GM23338 (cell line): ENCODE measurements around the gene ANKRD50. TPM values are rescaled to one million over a fixed set of nuclear protein-coding genes. Genes with fewer than 3 reads are reported as not detected.

Source experiments
- ATAC-seq: fragments of 200-7000 bp; cut with Tn5 transposase; 3 replicates; pipeline ENCODE4 v1.9.1; 2020
- DNase-seq: peaks from one replicate; pipeline ENCODE4 v3.0.0-alpha.2; 2015; ENCODE audit warnings: low spot score
- H2AFZ ChIP-seq: fragments of 200-600 bp; sonication (generic); 2 replicates; pipeline ENCODE4 v1.8.0; 2016; ENCODE audit warnings: antibody characterized with exemption, mild to moderate bottlenecking, moderate library complexity
- H3F3A ChIP-seq: fragments of 200-600 bp; sonication (generic); replicated peaks from 2 replicates; pipeline ENCODE4 v1.8.0; 2017; ENCODE audit warnings: antibody characterized with exemption, mixed run types, low read depth
- H3K27ac ChIP-seq: fragments of 200-600 bp; sonication (generic); 2 replicates; pipeline ENCODE4 v1.6.1; 2016; ENCODE audit warnings: low read depth
- H3K27me3 ChIP-seq: fragments of 200-600 bp; sonication (generic); 2 replicates; pipeline ENCODE4 v1.8.0; 2016; ENCODE audit warnings: mild to moderate bottlenecking, mixed run types, moderate library complexity; ENCODE audit not compliant: insufficient read depth
- H3K36me3 ChIP-seq: fragments of 200-600 bp; sonication (generic); 2 replicates; pipeline ENCODE4 v1.8.0; 2016; ENCODE audit warnings: mild to moderate bottlenecking; ENCODE audit not compliant: insufficient read depth
- H3K4me1 ChIP-seq: fragments of 200-600 bp; sonication (generic); 2 replicates; pipeline ENCODE4 v1.8.0; 2016; ENCODE audit warnings: mild to moderate bottlenecking, moderate library complexity; ENCODE audit not compliant: insufficient read depth
- H3K4me2 ChIP-seq: fragments of 200-600 bp; sonication (generic); 2 replicates; pipeline ENCODE4 v1.7.1; 2017; ENCODE audit warnings: mixed run types
- H3K4me3 ChIP-seq: fragments of 200-600 bp; sonication (generic); 2 replicates; pipeline ENCODE4 v1.6.1; 2016; ENCODE audit warnings: mixed run types
- H3K79me2 ChIP-seq: fragments of 200-600 bp; sonication (generic); replicated peaks from 2 replicates; pipeline ENCODE4 v1.8.0; 2017; ENCODE audit warnings: mild to moderate bottlenecking; ENCODE audit not compliant: insufficient read depth
- H3K9me2 ChIP-seq: fragments of 200-600 bp; sonication (generic); 2 replicates; pipeline ENCODE4 v1.8.0; 2017; ENCODE audit not compliant: insufficient read depth
- H4K20me1 ChIP-seq: fragments of 200-600 bp; sonication (generic); replicated peaks from 2 replicates; pipeline ENCODE4 v1.8.0; 2017; ENCODE audit warnings: mild to moderate bottlenecking; ENCODE audit not compliant: insufficient read depth
- H3K27ac Mint-ChIP-seq: 2 replicates; pipeline ENCODE4 v1.8.0; 2020; ENCODE audit warnings: inconsistent platforms, mild to moderate bottlenecking, moderate library complexity, mixed read lengths
- H3K27me3 Mint-ChIP-seq: 3 replicates; pipeline ENCODE4 v1.8.0; 2022; ENCODE audit warnings: low read depth, mild to moderate bottlenecking, moderate library complexity, mixed read lengths, inconsistent platforms; ENCODE audit not compliant: insufficient read depth, poor library complexity
- H3K36me3 Mint-ChIP-seq: 3 replicates; pipeline ENCODE4 v1.8.0; 2021; ENCODE audit warnings: low read depth, mild to moderate bottlenecking, inconsistent platforms, moderate library complexity, mixed read lengths
- H3K4me1 Mint-ChIP-seq: 3 replicates; pipeline ENCODE4 v1.8.0; 2020; ENCODE audit warnings: mild to moderate bottlenecking, inconsistent platforms, mixed read lengths
- H3K4me3 Mint-ChIP-seq: 3 replicates; pipeline ENCODE4 v1.8.0; 2021; ENCODE audit warnings: moderate library complexity, mild to moderate bottlenecking, inconsistent platforms, mixed read lengths
- H3K9me3 Mint-ChIP-seq: 3 replicates; pipeline ENCODE4 v1.8.0; 2020; ENCODE audit warnings: moderate library complexity, mild to moderate bottlenecking, inconsistent platforms, mixed read lengths
- CREB1 ChIP-seq: fragments of 250-450 bp; sonication (Bioruptor Pico); IDR thresholded peaks from 2 replicates; pipeline ENCODE4 v1.5.0; 2020; ENCODE audit warnings: low read depth, mild to moderate bottlenecking, moderate library complexity
- CTCF ChIP-seq, 2 experiments: fragments of 200-600 bp in 1 of 2; sonication (generic) in 1 of 2; conservative IDR thresholded peaks; 2 replicates each; pipeline versions ENCODE4 v1.5.1 to v1.6.1; 2016 to 2017; ENCODE audit warnings: antibody characterized with exemption in 2 of 2, low read depth in 2 of 2, mild to moderate bottlenecking in 2 of 2, moderate library complexity in 1 of 2
- EZH2 ChIP-seq: fragments of 200-600 bp; sonication (generic); IDR thresholded peaks from one replicate; pipeline ENCODE4 v1.8.0; 2017; ENCODE audit warnings: antibody characterized with exemption, mild to moderate bottlenecking, low read depth; ENCODE audit not compliant: unreplicated experiment
- EZH2phosphoT487 ChIP-seq: fragments of 200-600 bp; sonication (generic); IDR thresholded peaks from one replicate; pipeline ENCODE4 v1.8.1; 2018; ENCODE audit warnings: antibody characterized with exemption; ENCODE audit not compliant: unreplicated experiment
- JUNB ChIP-seq: IDR thresholded peaks from one replicate; pipeline ENCODE4 v1.6.1; 2016; ENCODE audit warnings: antibody characterized with exemption; ENCODE audit not compliant: unreplicated experiment
- NANOG ChIP-seq: IDR thresholded peaks from 2 replicates; pipeline ENCODE4 v1.6.1; 2016; ENCODE audit warnings: antibody characterized with exemption, borderline replicate concordance
- POLR2AphosphoS5 ChIP-seq: IDR thresholded peaks from 2 replicates; pipeline ENCODE4 v1.6.1; 2016; ENCODE audit warnings: antibody characterized with exemption, low read depth
- REST ChIP-seq: IDR thresholded peaks from one replicate; pipeline ENCODE4 v1.6.1; 2018; ENCODE audit warnings: antibody characterized with exemption; ENCODE audit not compliant: unreplicated experiment
- STAT1 ChIP-seq: IDR thresholded peaks from one replicate; pipeline ENCODE4 v1.6.1; 2016; ENCODE audit warnings: antibody characterized with exemption; ENCODE audit not compliant: unreplicated experiment
- ZNF114 ChIP-seq: fragments of 250-450 bp; sonication (Bioruptor Pico); IDR thresholded peaks from 2 replicates; pipeline ENCODE4 v1.5.0; 2020; ENCODE audit warnings: mild to moderate bottlenecking, moderate library complexity
- ZNF331 ChIP-seq: fragments of 250-450 bp; sonication (Bioruptor Pico); IDR thresholded peaks from 2 replicates; pipeline ENCODE4 v1.5.0; 2020; ENCODE audit warnings: low read depth, mild to moderate bottlenecking, moderate library complexity
- ZNF462 ChIP-seq: fragments of 250-450 bp; sonication (Bioruptor Pico); IDR thresholded peaks from 2 replicates; pipeline ENCODE4 v1.5.0; 2020; ENCODE audit warnings: mild to moderate bottlenecking, moderate library complexity
- polyA plus RNA-seq: library from polyadenylated mRNA; unstranded; fragments of >200 nt; fragmentation: Nextera tagmentation; extraction: Ambion mirVana; gene quantifications from 2 replicates; pipeline ENCODE4 v1.2.1, GENCODE V29; 2016
- total RNA-seq: library from RNA; depleted of rRNA; stranded (reverse); fragments of >200 nt; shearing (Covaris generic); gene quantifications from 2 replicates; pipeline ENCODE4 v1.2.3, GENCODE V29; 2014
- TF ChIP-seq, protein P1 (sequence below): IDR thresholded peaks from 2 replicates; pipeline ENCODE4 v1.6.1; 2016; ENCODE audit warnings: antibody characterized with exemption

The ANKRD50 gene
- total and polyA plus RNA-seq, 2 experiments from 2014 or later: 5.9 to 27.6 TPM

GRCh38 chr4:124727331-124727890 lies 14.9 kb upstream of the ANKRD50 start:
- Mint-ChIP-seq H3K27ac (no peak overlapping the region), H3K36me3 (peaks cover 4% of the 10 kb centered on the region; the same call in 1 of the 3 replicates), H3K27me3 (no peaks in the 10 kb centered on the region), H3K4me1 (no peaks in the 10 kb centered on the region), H3K9me3 (peaks cover 7% of the 10 kb centered on the region), H3K4me3 (no peak overlapping the region)
- TF ChIP-seq POLR2AphosphoS5 (no peak), JUNB (no peak), EZH2phosphoT487 (no peak), CTCF (conservative IDR thresholded peaks at IDR 0.05; ENCODE audit: low read depth in 2 of 2) (no peak), EZH2 (no peak), NANOG (no peak), CREB1 (no peak), ZNF462 (CRISPR knock-in tag) (no peak), REST (no peak), ZNF331 (CRISPR knock-in tag) (no peak), STAT1 (no peak), ZNF114 (CRISPR knock-in tag) (no peak)
- TF ChIP-seq, protein P1, sequence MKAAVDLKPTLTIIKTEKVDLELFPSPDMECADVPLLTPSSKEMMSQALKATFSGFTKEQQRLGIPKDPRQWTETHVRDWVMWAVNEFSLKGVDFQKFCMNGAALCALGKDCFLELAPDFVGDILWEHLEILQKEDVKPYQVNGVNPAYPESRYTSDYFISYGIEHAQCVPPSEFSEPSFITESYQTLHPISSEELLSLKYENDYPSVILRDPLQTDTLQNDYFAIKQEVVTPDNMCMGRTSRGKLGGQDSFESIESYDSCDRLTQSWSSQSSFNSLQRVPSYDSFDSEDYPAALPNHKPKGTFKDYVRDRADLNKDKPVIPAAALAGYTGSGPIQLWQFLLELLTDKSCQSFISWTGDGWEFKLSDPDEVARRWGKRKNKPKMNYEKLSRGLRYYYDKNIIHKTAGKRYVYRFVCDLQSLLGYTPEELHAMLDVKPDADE: no peak
- Histone ChIP-seq H2AFZ (no peak overlapping the region), H3K4me3 (no peak overlapping the region), H3K27ac (no peak overlapping the region), H3K9me2 (no peaks in the 10 kb centered on the region), H3K79me2 (no peaks in the 10 kb centered on the region), H3F3A (no peaks in the 10 kb centered on the region), H3K27me3 (no peaks in the 10 kb centered on the region), H3K36me3 (no peaks in the 10 kb centered on the region), H4K20me1 (no peaks in the 10 kb centered on the region), H3K4me2 (no peak overlapping the region), H3K4me1 (no peaks in the 10 kb centered on the region)
- DNase-seq (no peak), ATAC-seq (no peak)
